Peyer's patch (tissue), 4 donors: ENCODE results near the gene ZNF783.

Source experiments
- CTCF ChIP-seq, 6 experiments: fragments of 450-650 bp in 4 of 6; fragments of 200-600 bp in 2 of 6; sonication (generic) in 1 of 6; IDR thresholded peaks; one replicate each; pipeline ENCODE4 v1.5.1; 2017 to 2019; ENCODE audit warnings: antibody characterized with exemption in 6 of 6, mild to moderate bottlenecking in 3 of 6, moderate library complexity in 1 of 6
- POLR2A ChIP-seq, 2 donors: fragments of 450-650 bp; IDR thresholded peaks; one replicate each; pipeline ENCODE4 v1.5.1; 2017; ENCODE audit warnings: antibody characterized with exemption in 2 of 2, mild to moderate bottlenecking in 2 of 2, moderate library complexity in 2 of 2

- TF ChIP-seq POLR2A (IDR thresholded peaks at IDR 0.05) (no peak), CTCF (IDR thresholded peaks at IDR 0.05) (no peak)
Measured at GRCh38 chr7:149294634-149295480, 32.9 kb downstream of the ZNF783 start.
